ENCODE data around the gene OLAH. TPM values are rescaled to one million over a fixed set of nuclear protein-coding genes. Genes with fewer than 3 reads are reported as not detected.
"Not testable (repeated sequence)": the region's sequence is repeated elsewhere in the genome, so short reads cannot be mapped to it uniquely, and the experiment has no call there.

The OLAH gene
- total RNA-seq = not detected

DNA sequence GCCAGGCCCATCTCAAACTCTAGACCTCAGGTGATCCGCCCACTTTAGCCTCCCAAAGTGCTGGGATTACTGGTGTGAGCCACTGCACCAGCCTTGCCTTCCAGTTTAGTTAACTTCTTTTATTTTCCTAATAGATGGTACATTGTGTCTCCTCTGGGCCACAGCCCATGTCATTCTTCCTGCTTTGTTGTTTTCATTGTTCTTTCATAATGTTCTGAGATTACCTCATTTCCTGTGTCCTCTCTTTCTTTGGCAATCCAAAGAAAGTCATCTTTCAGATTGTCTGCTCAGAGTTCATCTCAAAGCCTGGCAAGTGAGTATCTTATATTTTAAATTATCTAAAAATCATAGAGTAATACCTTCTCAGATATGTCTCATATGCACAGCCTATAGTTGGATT is at the start of gene OLAH:
TSS of gene OLAH (plus strand) at position 270 of the 400 bp plus-strand sequence. CDS start 3,346 bp downstream, outside the sequence.
- no peak for DNase-seq

DNA sequence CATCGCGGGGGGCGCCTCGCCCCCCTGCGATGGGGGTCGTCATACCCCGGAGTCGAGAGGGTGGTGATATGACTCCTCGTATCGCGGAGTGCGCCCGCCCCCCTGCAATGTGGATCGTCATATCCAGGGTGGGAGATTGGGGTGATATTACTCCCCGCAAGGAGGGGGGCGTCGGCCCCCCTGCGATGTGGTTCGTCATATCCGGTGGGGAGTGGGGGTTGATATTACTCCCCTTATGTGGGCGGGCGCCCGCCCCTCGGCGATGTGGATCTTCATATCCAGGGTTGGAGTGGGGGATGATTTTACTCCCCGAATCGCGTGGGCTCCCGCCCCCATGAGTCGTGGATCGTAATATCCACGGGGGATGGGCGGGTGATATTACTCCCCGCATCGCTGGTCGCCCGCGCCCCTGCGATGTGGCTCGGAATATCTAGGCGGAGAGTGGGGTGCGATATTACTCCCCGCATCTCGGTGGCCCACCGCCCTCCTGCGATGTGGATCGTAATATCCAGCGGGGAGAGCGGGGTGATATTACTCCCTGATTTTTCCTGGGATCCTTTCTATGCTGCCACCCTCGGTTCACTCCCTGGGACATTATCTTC is 47.7 kb upstream of the OLAH start:
- no peak for DNase-seq

GRCh38 chr10:15013530-15013929 is 30.2 kb upstream of the OLAH start:
- DNase-seq = not testable (repeated sequence)

GRCh38 chr10:15015451-15015850 is 28.3 kb upstream of the OLAH start:
- DNase-seq = no peak

DNA sequence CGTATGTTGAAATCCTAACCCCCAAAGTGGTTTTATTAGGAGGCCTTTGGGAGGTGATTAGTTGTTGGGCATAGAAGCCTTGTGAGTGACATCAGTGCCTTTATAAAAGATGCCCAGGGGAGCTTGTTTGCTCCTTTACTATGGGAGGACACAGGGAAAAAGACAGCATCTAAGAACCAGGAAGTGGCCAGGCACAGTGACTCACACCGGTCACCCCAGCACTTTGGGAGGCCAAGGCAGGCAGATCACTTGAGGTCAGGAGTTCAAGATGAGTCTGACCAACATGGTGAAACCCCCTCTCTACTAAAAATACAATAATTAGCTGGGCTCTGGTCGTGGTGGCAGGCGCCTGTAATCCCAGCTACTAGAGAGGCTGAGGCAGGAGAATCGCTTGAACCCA is 22.8 kb upstream of the OLAH start:
- DNase-seq = not testable (repeated sequence)

DNA sequence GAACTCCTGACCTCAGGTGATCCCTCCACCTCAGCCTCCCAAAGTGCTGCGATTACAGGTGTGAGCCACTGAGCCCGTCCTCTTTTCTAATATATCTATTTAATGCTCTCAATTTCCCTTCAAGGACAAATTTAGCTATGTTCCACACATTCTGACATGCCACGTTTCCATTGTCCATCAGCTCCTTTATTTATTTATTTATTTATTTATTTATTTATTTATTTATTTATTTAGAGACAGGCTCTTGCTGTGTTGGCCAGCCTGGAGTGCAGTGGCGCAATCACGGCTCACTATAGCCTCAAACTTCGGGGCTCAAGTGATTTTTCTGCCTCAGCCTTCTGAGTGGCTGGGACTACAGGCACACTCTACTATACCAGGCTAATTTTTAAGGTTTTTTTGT is 20.7 kb upstream of the OLAH start:
- DNase-seq = not testable (repeated sequence)

GRCh38 chr10:15024017-15025004 is 19.4 kb upstream of the OLAH start:
- not testable (repeated sequence) for DNase-seq

GRCh38 chr10:15025040-15025439 is 18.7 kb upstream of the OLAH start:
- not testable (repeated sequence) for DNase-seq

DNA sequence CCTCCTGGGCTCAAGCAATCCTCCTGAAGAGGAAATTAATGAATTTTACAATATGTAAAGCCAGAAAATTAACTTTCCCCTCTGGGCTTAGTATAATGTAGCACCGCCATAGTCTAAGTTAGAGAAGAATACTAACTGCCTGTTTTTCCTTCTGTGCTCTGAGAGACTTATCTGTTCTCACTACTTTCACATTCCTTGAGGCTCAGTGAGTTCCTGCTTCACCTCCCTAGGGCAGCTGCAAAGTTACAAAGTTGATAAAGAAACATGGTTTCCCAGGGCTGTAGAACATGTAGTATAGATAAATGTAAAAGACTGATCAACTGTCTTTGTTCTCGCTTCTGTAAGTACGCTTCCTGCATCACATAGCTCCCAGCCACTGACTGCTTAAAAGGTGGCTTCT is 16.0 kb upstream of the OLAH start:
- no peak for DNase-seq

- DNase-seq = no peak
Measured at GRCh38 chr10:15035385-15036301, 8.1 kb upstream of the OLAH start.

GRCh38 chr10:15037691-15038090 is 6.1 kb upstream of the OLAH start:
- no peak for DNase-seq

DNA sequence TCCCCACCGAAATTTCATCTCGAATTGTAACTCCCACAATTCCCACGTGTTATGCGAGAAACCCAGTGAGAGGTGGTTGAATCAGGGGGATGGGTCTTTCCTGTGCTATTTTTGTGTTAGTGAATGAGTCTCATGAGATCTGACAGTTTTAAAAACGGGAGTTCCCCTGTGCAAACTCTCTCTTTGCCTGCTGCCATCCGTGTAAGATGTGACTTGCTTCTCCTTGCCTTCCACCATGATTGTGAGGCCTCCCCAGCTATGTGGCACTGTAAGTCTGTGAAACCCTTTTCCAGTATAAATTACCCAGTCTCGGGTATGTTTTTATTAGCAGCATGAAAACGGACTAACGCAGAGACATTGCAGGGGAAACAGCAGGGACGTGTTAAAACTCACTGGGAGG is 5.3 kb upstream of the OLAH start:
- DNase-seq = no peak

DNA sequence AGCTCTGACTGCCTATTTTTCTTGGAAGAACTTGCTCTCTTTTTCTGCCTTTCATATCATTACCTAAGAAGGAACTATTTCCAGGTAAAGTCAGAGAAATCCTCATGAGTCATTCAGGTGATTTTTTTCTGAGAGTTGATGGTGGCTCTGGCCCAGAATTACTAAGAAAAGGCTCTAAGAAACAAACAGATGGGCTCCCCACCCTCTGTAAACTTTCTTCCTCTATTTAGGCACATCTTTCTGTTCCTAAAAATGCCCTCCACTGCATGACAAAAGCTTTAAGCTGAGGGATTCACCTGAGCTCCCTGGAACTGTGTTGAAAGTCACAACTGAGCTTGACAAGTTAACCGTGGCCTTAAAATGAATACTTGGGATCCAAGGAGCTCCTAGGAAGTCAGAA is 1.6 kb downstream of the OLAH start:
- DNase-seq = peak; percentile 18

DNA sequence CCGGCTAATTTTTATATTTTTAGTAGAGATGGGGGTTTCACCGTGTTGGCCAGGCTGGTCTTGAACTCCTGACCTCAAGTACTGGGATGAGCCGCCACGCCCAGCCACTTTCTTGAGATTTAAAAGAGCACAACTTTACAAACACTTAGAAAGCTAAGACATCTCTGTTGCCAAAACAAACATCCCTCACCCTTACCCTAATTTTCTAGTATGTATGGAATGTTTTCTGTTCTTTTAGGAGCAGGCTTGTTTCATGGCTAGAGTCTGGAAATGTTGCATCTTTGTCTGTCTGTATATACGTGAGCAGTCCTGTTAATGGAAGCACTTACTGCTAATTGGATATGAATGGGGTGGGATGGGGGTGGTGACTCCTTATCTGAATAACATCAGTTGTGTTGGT is 2.9 kb downstream of the OLAH start:
- peak; percentile 17 for DNase-seq

DNA sequence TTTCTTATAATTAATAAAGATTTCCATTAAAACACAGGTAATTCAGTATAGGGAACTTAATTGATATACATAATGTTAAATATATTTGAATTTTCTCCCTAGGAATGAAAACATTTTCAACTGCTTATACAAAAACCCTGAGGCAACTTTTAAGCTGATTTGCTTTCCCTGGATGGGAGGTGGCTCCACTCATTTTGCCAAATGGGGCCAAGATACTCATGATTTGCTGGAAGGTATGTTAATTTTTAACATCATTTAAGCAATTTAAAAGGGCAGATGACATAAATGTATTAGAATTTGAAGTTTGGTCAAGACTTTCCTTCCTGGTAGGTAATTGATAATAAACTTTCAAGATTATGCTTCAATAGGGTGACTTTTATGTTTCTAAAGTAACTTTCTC is 5.8 kb downstream of the OLAH start:
- no peak for DNase-seq

DNA sequence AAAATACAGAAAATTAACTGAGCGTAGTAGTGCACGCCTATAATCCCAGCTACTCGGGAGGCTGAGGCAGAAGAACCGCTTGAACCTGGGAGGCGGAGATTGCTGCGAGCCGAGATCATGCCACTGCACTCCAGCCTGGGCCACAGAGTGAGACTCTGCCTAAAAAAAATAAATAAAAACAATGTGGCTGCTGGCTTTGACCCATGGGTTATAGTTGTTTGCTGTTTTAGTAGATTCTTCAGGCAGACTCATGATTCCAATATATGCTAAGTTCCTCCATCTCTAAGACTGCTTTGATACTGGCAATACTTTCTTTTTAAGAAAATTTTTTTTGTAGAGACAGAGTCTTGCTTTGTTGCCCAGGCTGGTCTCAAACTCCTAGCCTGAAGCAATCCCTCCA is 8.4 kb downstream of the OLAH start:
- no peak for DNase-seq

DNA sequence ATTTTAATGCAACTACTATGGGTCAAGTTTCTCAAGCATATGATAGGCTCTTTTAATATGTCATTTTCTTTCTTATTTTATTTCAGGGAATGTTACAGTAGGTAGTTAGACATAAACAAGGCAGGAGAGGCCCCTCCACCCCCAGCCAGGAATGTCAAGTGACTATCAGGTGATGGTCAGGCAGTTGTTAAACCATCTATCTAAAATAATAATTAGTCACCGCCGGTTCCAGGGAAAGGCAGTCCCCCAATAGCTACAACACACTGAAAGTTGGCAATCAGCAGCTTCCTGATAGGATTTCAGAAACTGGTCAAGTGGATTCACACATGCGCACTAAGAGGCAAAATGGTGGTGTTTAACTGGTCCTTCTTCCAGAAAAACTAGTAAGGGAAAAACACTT is 9.3 kb downstream of the OLAH start:
- DNase-seq = no peak

- no peak for DNase-seq
Measured at GRCh38 chr10:15058689-15059088, 14.9 kb downstream of the OLAH start.

DNA sequence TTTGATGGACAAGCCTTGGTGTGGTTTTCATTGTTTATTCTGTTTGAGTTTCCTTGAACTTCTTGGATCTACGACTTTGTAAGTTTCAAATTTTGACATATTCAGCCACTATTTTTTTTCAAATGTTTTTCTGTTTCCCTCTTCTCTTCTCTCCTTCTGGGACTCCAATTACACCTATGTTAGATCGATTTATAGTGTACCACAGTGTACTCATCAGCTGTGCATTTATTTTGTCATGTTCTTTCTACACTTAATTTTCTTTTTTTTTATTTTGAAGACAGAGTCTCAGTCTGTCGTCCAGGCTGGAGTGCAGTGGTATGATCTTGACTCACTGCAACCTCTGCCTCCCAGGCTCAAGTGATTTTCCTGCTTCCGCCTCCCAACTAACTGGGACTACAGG is 16.2 kb downstream of the OLAH start:
- no peak for DNase-seq

- DNase-seq = no peak
Measured at GRCh38 chr10:15060638-15061037, 16.9 kb downstream of the OLAH start.

GRCh38 chr10:15067154-15067553 is 23.4 kb downstream of the OLAH start:
- DNase-seq = no peak

DNA sequence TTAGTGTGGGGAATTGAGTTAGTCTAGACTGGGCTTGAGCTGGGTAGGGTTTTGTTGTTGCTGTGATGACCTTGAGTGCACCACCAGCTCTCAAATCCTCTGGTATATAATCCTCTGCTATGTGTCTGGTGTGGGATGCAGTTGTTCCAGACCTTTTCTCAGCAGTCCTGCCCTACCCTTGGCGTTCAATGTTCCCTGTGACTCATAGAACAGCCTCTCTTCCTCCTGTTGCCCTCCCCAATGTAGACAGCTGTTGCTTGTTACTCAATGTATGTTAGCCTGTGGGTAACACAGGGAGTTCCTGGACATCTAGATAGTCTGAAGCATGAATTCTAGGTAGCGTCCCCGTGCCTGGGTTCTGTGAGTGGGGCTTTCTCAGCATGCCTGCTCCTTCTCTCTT is 25.1 kb downstream of the OLAH start:
- peak; percentile 61 for DNase-seq

GRCh38 chr10:15069230-15069629 is 25.5 kb downstream of the OLAH start:
- no peak for DNase-seq
